Umbilical cord (tissue), 2 donors: ENCODE results near the gene NEMP1. TPM values are rescaled to one million over a fixed set of nuclear protein-coding genes. Genes with fewer than 3 reads are reported as not detected.
"Not testable (repeated sequence)": the region's sequence is repeated elsewhere in the genome, so short reads cannot be mapped to it uniquely, and the experiment has no call there.

ENCODE experiments used
- DNase-seq: peaks from one replicate; pipeline ENCODE4 v3.0.0-alpha.2; 2015; ENCODE audit warnings: low spot score
- total RNA-seq: library from RNA; depleted of rRNA; stranded (reverse); fragments of >200 nt; gene quantifications from one replicate; pipeline ENCODE4 v1.2.3, GENCODE V29; 2014; ENCODE audit warnings: low replicate concordance; ENCODE audit not compliant: insufficient read depth

Gene NEMP1
- total RNA-seq, 1 donor from 2014 or later: 7.5 TPM

GRCh38 chr12:57057067-57057751 lies 21.4 kb downstream of the NEMP1 start:
- DNase-seq: no peak

- no peak for DNase-seq
Observed at GRCh38 chr12:57055824-57056223, 22.8 kb downstream of the NEMP1 start.

GRCh38 chr12:57053901-57054300 lies 24.7 kb downstream of the NEMP1 start:
- not testable (repeated sequence) for DNase-seq

- DNase-seq: not testable (repeated sequence)
Observed at GRCh38 chr12:57053146-57053545, 25.4 kb downstream of the NEMP1 start.

GRCh38 chr12:57051011-57051410 lies 27.6 kb downstream of the NEMP1 start:
- no peak for DNase-seq

- DNase-seq: no peak
Observed at GRCh38 chr12:57049890-57050289, 28.7 kb downstream of the NEMP1 start, which contains the start of gene MYO1A. Gene MYO1A, minus strand, starts transcription at chr12:57050129. Its CDS starts 1,806 bp downstream, at chr12:57048323.

GRCh38 chr12:57049119-57049446 lies 29.5 kb downstream of the NEMP1 start:
- DNase-seq: no peak

GRCh38 chr12:57048423-57049118 lies 30.0 kb downstream of the NEMP1 start:
- no peak for DNase-seq

- DNase-seq: no peak
Observed at GRCh38 chr12:57047981-57048380, 30.6 kb downstream of the NEMP1 start.

GRCh38 chr12:57046947-57047890 lies 31.4 kb downstream of the NEMP1 start:
- DNase-seq: no peak

GRCh38 chr12:57046086-57046791 lies 32.4 kb downstream of the NEMP1 start:
- DNase-seq: no peak

GRCh38 chr12:57044889-57045288 lies 33.7 kb downstream of the NEMP1 start:
- DNase-seq: no peak

- DNase-seq: peak; percentile 74
Observed at GRCh38 chr12:57044468-57044867, 34.1 kb downstream of the NEMP1 start.

GRCh38 chr12:57042695-57043094 lies 35.9 kb downstream of the NEMP1 start:
- no peak for DNase-seq

GRCh38 chr12:57040750-57041149 lies 37.8 kb downstream of the NEMP1 start:
- DNase-seq: no peak

GRCh38 chr12:57040211-57040610 lies 38.4 kb downstream of the NEMP1 start:
- DNase-seq: no peak

GRCh38 chr12:57039016-57039798 lies 39.4 kb downstream of the NEMP1 start:
- no peak for DNase-seq

GRCh38 chr12:57037264-57037663 lies 41.3 kb downstream of the NEMP1 start:
- no peak for DNase-seq

- DNase-seq: no peak
Observed at GRCh38 chr12:57033431-57033830, 45.2 kb downstream of the NEMP1 start.

GRCh38 chr12:57031789-57032188 lies 46.8 kb downstream of the NEMP1 start:
- DNase-seq: no peak
